Loucy (cell line): ENCODE measurements around the gene SAMD8.

ENCODE experiments used
- H2AFZ ChIP-seq: fragments of 200-600 bp; sonication (generic); 2 replicates; pipeline ENCODE4 v1.6.0; 2016; ENCODE audit warnings: antibody characterized with exemption, mild to moderate bottlenecking, low read length, moderate library complexity
- H3F3A ChIP-seq: fragments of 200-600 bp; 2 replicates; pipeline ENCODE4 v1.6.0; 2016; ENCODE audit warnings: antibody characterized with exemption, low read depth, mild to moderate bottlenecking
- H3K27me3 ChIP-seq: fragments of 200-600 bp; sonication (generic); 2 replicates; pipeline ENCODE4 v1.6.1; 2014; ENCODE audit warnings: low read length, mild to moderate bottlenecking; ENCODE audit not compliant: insufficient read depth, poor library complexity, severe bottlenecking
- H3K36me3 ChIP-seq: fragments of 200-600 bp; sonication (generic); 2 replicates; pipeline ENCODE4 v1.6.1; 2016; ENCODE audit warnings: low read length; ENCODE audit not compliant: insufficient read depth
- H3K4me1 ChIP-seq: fragments of 200-600 bp; sonication (generic); 2 replicates; pipeline ENCODE4 v1.5.1; 2014; ENCODE audit warnings: low read length, mild to moderate bottlenecking; ENCODE audit not compliant: insufficient read depth, poor library complexity, severe bottlenecking
- H3K4me2 ChIP-seq: fragments of 200-600 bp; sonication (generic); 2 replicates; pipeline ENCODE4 v1.6.0; 2014; ENCODE audit warnings: antibody characterized with exemption, low read length, low read depth, mild to moderate bottlenecking; ENCODE audit not compliant: poor library complexity, severe bottlenecking
- H3K4me3 ChIP-seq: fragments of 200-600 bp; sonication (generic); 2 replicates; pipeline ENCODE4 v1.5.1; 2014; ENCODE audit warnings: low read length, mild to moderate bottlenecking, mixed read lengths; ENCODE audit not compliant: poor library complexity, severe bottlenecking
- H3K79me2 ChIP-seq: fragments of 200-600 bp; sonication (generic); 2 replicates; pipeline ENCODE4 v1.6.1; 2014; ENCODE audit warnings: low read length; ENCODE audit not compliant: insufficient read depth
- H3K9ac ChIP-seq: fragments of 200-600 bp; sonication (generic); 2 replicates; pipeline ENCODE4 v1.6.0; 2014; ENCODE audit warnings: mild to moderate bottlenecking, low read depth, low read length, moderate library complexity; ENCODE audit not compliant: poor library complexity, severe bottlenecking
- H3K9me2 ChIP-seq: fragments of 200-600 bp; sonication (generic); replicated peaks from 2 replicates; pipeline ENCODE4 v1.6.1; 2016; ENCODE audit warnings: low read depth, low read length, mixed read lengths
- H3K9me3 ChIP-seq: fragments of 200-600 bp; sonication (generic); 2 replicates; pipeline ENCODE4 v1.6.1; 2014; ENCODE audit warnings: mild to moderate bottlenecking, antibody characterized with exemption, low read length, low read depth; ENCODE audit not compliant: insufficient read depth
- H4K20me1 ChIP-seq: fragments of 200-600 bp; sonication (generic); 2 replicates; pipeline ENCODE4 v1.6.0; 2014; ENCODE audit warnings: antibody characterized with exemption, low read length, mild to moderate bottlenecking; ENCODE audit not compliant: insufficient read depth, poor library complexity, severe bottlenecking
- CTCF ChIP-seq: fragments of 200-600 bp; sonication (generic); conservative IDR thresholded peaks from 2 replicates; pipeline ENCODE4 v1.5.1; 2014; ENCODE audit warnings: mild to moderate bottlenecking, antibody characterized with exemption, low read length
- EZH2phosphoT487 ChIP-seq: fragments of 200-600 bp; IDR thresholded peaks from 2 replicates; pipeline ENCODE4 v1.6.1; 2018; ENCODE audit warnings: antibody characterized with exemption, mild to moderate bottlenecking, moderate library complexity, borderline replicate concordance

The SAMD8 gene

GRCh38 chr10:75083972-75084833, 27.3 kb upstream of the SAMD8 start:
- Histone ChIP-seq H2AFZ (no peak overlapping the region), H3F3A (no peaks in the 10 kb centered on the region), H3K27me3 (no peaks in the 10 kb centered on the region), H3K9me3 (no peaks in the 10 kb centered on the region), H3K9me2 (no peaks in the 10 kb centered on the region), H3K9ac (no peak overlapping the region), H4K20me1 (no peaks in the 10 kb centered on the region), H3K79me2 (no peaks in the 10 kb centered on the region), H3K4me2 (no peak overlapping the region), H3K4me1 (no peaks in the 10 kb centered on the region), H3K36me3 (no peaks in the 10 kb centered on the region), H3K4me3 (no peak overlapping the region)
- TF ChIP-seq EZH2phosphoT487 (no peak), CTCF (no peak)

- H3K4me3 ChIP-seq, result no peak overlapping the region
- H3K27me3 ChIP-seq, result no peaks in the 10 kb centered on the region
- H4K20me1 ChIP-seq, result no peaks in the 10 kb centered on the region
- no peak overlapping the region for H2AFZ ChIP-seq
- no peaks in the 10 kb centered on the region for H3K4me1 ChIP-seq
- TF ChIP-seq EZH2phosphoT487, result no peak
- TF ChIP-seq CTCF, result no peak
- no peak overlapping the region for H3K9ac ChIP-seq
- no peak overlapping the region for H3K4me2 ChIP-seq
- H3F3A ChIP-seq, result no peaks in the 10 kb centered on the region
- H3K9me2 ChIP-seq, result no peaks in the 10 kb centered on the region
- no peaks in the 10 kb centered on the region for H3K79me2 ChIP-seq
- H3K36me3 ChIP-seq, result no peaks in the 10 kb centered on the region
- no peaks in the 10 kb centered on the region for H3K9me3 ChIP-seq
Observed at GRCh38 chr10:75084834-75085384, 26.5 kb upstream of the SAMD8 start.

GRCh38 chr10:75086278-75086934, 25.1 kb upstream of the SAMD8 start:
- Histone ChIP-seq H3K4me3 (no peak overlapping the region), H3K4me2 (no peak overlapping the region), H3K4me1 (no peaks in the 10 kb centered on the region), H3K9me3 (no peaks in the 10 kb centered on the region), H3K79me2 (no peaks in the 10 kb centered on the region), H4K20me1 (no peaks in the 10 kb centered on the region), H3K27me3 (no peaks in the 10 kb centered on the region), H3F3A (no peaks in the 10 kb centered on the region), H3K9ac (no peak overlapping the region), H3K36me3 (no peaks in the 10 kb centered on the region), H2AFZ (no peak overlapping the region), H3K9me2 (no peaks in the 10 kb centered on the region)
- no peak for TF ChIP-seq EZH2phosphoT487
- no peak for TF ChIP-seq CTCF
